ENCODE data around the gene MRS2.
"Not testable (repeated sequence)": the region's sequence is repeated elsewhere in the genome, so short reads cannot be mapped to it uniquely, and the experiment has no call there.

The MRS2 gene

DNA sequence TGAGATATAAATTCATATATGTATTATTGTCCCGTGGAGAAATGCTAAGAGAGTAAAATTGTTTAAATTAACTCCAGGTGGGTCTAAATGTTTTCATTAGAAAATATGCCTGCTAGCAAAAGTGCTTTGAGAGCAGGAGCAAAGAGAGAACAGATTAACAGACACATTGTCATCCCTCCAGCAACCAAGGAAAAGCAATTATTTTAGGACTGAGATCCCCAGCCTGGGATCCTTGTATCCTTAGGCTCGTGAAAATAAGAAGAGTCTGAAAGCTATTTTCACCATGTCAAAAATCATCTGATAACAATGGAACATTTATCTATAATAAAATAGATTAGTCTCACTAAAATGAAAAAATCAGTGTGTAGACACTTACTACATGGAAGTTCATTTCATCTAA, 11.5 kb upstream of the MRS2 start:
- DNase-seq, result no peak

DNA sequence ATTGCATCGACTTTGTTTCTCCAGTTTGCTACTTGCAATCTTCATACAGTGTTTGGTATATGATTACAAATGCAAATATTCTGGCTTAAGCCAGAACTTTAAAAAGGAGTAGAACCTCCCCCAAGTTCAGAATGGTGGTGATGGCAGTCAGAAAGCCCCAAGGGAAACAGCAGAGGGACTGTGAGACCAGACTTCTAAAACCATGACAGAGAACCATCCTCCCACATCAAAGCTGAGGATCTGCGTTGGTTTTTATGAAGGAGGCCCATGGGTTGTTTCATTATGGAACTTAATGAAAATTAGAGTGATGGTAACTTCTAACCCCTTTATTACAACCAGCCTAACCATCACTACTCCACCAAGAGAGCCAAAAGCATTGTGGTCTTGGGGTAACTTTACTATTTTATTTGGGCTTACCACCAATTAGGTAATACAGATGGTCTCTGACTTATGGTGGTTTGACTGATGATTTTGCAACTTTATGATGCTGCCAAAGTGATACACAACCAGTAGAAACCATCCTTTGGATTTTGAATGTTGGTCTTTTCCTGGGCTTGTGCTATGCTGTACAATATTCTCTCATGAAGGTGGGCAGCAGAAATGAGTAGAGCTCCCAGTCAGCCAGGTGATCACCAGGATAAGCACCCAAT, 10.9 kb upstream of the MRS2 start:
- DNase-seq, result no peak

DNA sequence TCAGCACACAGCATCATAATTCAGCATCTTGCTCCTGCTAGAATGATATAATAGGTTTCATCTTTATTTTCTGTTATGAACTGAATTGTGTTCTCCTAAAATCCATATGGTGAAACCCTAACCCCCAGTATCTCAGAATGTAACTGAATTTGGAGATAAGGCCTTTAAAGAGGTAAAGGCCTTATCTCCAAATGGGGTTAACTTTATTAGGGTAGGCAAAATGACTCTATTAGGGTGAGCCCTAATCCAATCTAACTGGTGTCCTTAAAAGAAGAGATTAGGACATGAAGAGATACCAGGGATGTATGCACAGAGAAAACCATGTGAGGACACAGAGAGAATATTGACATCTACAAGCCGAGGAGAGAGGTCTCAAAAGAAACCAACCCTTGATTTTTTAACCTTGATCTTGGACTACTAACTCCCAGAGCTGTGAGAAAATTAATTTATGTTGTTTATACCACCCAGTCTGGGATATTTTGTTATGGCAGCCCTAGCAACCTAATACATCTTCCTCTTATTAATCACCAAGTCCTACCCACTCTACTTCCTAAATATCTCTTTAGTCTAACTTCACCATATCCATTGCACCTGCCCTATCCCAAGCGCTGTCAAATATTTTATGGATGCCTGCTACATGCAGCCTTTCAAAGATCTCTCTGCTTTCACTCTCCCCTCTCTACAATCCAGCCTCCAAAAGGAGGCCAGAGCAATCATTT, 8.5 kb upstream of the MRS2 start:
- DNase-seq, result no peak

DNA sequence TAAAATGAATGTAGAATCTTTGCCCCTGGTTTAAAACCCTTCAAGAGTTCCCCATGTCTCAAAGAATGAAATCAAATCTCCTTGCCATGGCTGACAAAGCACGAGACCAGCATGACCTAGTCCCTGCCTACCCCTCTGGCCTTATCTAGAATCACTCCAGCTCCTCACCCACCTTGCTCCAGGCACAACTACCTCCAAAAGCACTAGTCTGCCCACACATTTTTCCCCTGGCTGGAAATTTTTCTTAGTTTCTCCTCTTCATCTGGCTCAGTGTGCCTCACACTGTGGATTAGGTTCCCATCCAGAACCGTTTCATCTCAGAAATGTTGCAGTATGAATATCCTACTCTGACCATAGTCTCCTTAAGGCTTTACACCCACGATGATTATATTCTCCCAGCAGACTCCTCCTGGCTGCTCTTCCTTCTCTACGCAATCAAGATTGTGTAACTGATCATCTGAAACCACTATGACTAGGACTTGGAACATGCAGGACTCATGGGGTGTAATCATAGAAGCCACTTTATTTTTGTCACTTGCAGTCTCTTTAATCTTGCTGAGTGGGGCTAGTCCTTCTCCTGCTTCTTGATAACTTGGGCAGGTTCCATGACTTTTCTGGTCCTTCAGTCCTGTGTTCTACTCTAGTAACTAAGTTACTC, 7.8 kb upstream of the MRS2 start:
- no peak for DNase-seq

DNA sequence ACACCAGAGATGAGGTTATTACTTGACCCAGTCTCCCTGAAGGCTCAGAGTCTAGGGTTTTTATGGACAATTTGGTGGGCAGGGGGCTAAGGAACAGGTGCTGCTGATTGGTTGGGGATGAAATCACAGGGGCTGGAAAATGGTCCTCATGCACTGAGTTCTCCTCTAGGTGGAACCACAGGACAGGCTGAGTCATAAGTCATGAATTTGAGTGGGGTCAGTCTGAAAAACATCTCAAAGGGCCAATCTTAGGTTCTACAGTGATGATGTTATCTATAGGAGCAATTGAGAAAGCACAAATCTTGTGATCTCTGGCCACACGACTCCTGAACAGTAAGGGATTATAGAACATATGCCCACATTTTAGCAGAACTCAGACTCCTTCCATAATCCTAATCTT, 5.9 kb upstream of the MRS2 start:
- DNase-seq, result no peak

DNA sequence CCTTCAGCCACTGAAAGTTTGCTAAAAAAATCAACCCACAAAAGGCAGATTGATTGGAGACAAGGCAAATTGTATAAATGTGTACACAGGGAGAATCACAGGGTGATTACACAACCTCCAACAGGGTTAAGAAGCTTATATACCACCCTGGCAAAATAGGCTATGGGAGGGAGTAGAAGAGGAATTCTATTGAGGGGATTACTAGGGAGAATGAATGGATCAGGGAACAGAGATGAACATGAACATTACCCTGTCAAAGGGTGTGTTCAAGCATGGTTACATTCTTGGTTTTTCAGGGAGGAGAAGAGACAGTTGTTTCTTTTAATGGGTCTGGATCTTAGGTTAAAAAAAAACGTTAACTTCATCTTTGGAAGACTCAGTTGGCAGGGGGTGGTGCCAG, 5.1 kb upstream of the MRS2 start:
- DNase-seq, result no peak

DNA sequence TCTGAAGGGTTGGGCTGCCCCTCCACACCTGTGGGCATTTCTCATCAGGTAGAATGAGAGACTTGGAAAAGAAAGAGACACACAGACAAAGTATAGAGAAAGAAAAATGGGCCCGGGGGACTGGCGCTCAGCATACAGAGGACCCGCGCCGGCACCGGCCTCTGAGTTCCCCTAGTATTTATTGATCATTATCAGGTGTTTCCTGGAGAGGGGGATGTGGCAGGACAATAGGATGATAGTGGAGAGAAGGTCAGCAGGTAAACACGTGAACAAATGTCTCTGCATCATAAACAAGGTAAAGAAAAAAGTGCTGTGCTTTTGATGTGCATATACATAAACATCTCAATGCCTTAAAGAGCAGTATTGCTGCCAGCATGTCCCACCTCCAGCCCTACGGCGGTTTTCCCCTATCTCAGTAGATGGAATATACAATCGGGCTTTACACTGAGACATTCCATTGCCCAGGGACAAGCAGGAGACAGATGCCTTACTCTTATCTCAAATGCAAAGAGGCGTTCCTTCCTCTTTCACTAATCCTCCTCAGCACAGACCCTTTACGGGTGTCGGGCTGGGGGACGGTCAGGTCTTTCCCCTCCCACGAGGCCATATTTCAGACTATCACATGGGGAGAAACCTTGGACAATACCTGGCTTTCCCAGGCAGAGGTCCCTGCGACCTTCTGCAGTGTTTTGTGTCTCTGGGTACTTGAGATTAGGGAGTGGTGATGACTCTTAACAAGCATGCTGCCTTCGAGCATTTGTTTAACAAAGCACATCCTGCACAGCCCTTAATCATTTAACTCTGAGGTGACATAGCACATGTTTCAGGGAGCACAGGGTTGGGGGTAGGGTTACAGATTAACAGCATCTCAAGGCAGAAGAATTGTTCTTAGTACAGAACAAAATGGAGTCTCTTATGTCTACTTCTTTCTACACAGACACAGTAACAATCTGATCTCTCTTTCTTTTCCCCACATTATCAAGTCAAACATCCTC, 2.4 kb upstream of the MRS2 start:
- DNase-seq, result not testable (repeated sequence)

DNA sequence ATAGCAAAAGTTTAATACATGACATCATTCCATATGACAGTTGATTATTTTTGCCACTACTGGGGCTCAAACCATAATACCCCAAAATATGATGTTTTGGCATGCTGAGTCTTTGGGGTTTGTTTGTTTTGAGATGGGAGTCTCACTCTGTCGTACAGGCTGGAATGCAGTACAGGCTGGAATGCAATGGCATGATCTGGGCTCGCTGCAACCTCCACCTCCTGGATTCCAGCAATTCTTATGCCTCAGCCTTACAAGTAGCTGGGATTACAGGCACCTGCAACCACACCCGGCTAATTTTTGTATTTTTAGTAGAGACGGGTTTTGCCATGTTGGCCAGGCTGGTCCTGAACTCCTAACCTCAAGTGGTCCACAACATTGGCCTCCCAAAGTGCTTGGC, 1.3 kb upstream of the MRS2 start:
- DNase-seq, result no peak

DNA sequence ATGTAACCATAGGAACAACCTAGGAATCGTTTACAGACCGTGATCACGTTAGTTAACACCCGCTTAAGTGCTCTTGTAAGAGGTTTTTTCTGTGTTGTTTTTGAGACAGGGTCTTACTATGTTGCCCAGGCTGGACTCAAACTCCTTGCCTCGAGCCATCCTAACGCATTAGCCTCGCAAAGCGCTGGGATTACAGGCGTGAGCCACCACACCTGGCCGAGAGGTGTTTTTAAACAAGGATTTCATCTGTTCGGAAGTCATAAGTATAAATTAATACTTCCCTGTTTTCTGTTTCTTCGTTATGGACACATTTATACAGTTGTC, 727 bp downstream of the MRS2 start:
- DNase-seq, result peak in 1 of 2 experiments; percentile 25

DNA sequence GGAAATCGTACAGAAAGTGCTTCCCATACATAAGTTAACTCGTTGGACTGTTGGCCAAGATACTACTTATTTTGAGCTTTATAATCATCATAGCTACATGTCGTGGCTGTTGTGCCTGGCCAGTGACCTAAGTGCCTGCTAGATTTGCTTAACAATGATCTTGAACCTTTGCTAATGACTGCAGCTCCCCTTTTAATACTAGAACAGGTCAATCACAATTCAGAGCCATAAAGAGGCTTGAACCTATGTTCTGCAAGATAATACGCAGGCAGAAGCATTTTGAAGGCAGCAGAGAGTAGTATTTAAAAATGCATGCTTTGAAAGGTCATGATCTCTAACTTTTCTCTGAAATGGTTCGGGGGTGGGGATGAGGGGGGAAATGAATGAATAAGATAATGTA, 2.5 kb downstream of the MRS2 start:
- no peak for DNase-seq

DNA sequence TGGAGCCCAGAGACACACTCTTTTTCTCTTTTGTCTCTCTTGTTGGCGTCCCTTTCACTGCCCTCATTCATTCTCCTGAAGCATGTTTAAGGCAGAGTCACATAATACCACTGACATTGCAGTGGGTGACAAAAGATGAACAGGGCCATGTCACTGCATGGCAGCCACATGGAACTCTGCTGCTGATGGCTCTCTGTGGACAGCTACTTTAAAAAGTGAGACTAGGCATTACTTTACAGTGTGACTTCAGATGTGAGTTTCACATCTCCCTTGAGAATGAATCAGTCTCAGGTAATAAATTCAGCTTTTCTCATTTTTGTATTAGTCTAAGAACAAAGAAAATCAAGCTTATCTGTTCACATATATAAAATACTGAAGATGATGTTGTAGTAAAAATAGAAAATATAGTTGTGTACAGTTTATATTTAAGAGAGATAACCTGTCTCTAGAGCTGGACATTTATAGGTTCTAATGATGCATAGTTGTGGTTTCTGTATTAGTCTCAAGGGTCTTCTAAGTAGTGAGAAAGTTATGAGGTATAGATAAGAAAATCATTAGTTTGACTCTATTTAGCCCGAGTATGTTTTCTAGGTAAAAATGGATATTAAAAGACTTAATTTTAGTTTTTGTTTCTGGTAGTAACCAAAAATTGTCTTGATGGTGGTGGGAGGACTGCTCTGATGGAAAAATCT, 6.1 kb downstream of the MRS2 start:
- no peak for DNase-seq

DNA sequence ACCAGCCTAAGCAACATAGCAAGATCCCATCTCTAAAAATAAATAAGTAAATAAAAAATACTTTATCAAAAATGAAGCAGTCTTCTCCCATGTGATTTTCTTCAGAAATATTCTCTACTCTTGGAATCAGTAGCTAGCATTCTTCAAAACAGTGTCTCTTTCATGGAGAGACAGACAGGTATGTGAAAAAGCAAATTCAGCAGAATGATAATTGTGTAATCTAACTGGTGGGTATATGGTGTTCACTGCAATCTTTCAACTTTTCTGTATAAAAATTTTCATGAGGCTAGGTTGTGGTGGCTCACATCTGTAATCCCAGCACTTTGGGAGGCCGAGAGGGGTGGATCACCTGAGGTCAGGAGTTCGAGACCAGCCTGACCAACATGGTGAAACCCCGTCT, 7.9 kb downstream of the MRS2 start:
- DNase-seq, result no peak

DNA sequence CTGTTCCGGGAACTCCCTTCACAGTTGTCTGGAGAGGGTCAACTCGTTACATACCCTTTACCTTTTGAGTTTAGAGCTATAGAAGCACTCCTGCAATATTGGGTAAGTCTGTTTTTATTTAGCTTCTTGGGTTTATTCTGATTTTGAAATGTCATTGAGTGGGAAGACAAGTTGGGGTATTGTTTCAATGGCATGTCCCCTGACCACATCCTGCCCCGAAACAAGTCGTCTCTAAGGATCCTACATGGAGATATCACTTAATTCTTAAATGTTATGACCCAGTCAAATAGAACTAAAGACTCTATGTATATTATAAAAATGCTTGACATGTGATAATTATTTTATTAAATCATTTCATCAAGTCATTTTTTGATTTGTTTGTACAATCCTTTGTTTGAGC, 9.6 kb downstream of the MRS2 start:
- no peak for DNase-seq

DNA sequence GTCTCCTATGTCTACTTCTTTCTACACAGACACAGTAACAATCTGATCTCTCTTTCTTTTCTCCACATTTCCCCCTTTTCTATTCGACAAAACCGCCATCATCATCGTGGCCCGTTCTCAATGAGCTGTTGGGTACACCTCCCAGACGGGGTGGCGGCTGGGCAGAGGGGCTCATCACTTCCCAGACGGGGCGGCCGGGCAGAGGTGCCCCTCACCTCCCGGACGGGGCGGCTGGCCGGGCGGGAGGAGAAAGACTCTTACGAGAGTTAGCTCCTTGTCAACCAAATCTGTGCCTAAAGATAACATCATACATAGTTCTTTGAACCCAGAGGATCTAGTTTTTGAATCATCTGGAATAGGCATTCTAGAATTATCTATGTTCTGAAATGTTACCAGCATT, 11.8 kb downstream of the MRS2 start:
- DNase-seq, result not testable (repeated sequence)

DNA sequence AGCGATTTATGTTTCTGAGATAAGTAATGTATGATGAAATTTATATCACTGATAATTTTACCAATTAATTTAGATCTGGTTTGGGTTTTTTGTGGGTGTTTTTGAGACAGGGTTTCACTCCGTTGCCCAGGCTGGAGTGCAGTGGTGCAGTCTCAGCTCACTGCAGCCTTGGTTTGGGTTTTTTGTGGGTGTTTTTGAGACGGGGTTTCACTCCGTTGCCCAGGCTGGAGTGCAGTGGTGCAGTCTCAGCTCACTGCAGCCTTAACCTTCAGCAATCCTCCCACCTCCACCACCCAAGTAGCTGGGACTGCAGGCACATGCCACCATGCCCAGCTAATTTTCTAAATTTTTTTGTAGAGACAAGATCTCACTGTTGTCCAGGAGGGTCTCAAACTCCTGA, 13.0 kb downstream of the MRS2 start:
- DNase-seq, result no peak

DNA sequence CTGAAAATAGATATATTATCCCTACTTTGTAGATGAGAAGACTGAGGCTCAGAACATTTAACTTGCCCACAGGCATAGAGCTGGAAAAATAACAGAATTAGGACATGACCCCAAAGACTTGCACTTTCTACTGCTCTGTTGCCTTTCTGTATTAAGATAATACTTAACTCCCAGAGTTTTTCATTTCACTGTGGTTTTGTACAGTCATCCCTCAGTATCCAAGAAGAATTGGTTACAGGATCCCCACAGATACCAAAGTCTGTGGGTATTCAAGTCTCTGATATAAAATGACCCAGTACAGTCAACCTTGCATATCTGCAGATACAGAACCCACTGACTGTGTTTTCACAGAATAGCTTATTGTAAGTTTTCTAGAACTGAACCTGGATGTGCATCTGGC, 16.8 kb downstream of the MRS2 start:
- DNase-seq, result no peak

DNA sequence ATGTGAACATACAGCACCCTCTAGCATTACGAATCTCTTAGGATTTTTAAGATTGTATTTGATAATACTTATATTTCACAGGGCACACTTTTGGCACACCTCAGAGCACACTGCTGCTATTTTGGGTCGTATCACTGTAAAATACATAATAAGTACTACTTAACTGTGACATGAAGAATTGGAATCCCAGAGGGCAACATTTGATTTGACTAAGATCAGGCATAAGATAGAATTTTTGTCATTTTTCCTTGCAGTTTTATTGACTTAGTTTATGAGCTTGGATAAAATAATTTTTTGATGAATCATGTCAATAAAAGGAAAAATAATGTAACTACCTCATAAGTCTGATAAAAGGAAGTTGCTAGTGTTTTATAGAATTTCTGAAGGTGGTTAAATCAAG, 22.4 kb downstream of the MRS2 start:
- DNase-seq, result no peak

DNA sequence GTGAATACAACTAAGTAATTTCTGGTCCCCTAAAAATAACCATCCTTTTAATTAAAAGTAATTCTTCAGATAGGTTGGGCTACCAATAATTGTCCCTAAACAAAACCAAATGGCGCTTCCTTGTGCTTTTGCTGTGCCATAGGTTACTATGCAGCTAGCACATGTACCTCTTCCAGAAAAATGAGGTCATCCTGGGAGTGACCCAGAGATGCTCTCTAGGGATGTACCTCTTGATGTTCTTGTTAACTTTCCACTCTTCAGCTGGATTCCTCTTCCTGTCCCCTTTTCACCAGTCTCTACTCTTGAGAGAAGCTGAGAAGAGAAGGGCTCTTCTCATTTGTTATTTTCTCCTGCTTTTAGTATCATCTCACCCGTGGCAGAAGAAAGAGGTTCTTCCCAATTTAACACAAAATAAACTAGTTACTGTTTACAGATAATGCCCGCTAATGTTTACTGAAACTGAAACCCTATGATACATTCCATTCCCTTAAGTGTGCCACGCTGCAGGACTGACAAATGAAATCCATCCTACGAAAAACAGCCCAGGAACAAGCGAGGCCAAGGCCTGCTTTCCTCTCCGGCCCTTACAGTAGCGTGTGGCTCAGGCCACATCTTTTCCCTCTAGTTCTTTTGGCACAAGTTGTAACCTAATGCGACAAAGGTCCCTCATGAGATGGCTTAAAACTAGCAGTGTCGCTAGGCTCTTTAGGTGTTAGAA, 24.2 kb downstream of the MRS2 start:
- DNase-seq, result no peak

DNA sequence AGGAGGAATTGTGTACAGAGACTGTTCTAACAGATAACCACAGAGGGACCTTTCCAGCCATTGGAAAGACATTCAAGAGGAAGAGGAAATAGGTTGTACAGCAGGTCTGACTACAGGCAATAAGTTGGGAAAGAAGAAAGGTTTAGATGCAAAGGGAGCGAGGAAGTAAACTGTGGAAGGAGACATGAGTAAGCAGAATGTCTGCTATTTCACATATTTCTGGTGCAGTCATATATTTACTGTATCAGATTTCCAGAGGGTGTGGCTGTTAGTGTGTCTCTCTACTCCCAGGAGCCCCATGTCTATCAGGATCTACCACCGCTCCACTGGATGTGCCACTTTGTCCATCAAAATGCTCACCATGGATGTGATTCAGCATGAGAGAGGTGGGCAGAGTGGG, 25.9 kb downstream of the MRS2 start:
- no peak for DNase-seq

DNA sequence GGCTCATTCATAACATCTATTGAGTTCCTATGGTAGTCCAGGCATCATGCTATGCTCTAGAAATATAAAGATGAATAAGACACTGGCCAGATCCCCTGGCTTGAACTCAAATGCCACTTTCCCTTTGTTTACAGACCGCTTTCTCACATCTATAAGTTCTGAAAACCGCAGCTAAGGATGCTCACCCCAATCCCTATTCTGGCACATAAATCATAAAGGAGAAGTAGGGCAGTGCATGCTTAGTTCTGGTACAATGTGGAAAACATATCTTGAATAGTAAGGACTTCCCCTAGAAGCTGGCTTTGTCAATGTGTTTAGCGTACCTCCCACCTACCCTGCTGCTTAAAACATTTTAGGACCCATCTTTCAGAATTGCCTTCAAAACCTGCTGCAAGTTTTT, 26.4 kb downstream of the MRS2 start:
- DNase-seq, result no peak

DNA sequence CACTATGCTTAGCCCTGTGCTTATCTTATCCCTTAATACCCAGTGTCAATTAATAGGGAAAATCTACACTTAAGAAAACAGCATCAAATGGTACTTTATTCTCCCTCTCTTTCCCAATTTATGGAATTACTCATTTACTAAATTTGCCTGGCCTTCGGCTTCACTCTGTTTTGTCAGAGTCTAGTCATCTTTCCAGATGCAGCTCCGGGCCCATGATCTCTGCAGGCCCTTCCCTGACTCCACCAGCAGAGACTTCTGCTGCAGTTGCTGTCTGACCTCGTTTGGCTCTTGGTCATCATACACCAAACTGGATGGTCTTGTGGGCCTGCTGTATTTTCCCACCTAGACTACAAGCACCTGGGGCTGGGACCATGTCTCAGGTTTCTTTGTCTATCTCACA, 27.4 kb downstream of the MRS2 start:
- DNase-seq, result no peak

DNA sequence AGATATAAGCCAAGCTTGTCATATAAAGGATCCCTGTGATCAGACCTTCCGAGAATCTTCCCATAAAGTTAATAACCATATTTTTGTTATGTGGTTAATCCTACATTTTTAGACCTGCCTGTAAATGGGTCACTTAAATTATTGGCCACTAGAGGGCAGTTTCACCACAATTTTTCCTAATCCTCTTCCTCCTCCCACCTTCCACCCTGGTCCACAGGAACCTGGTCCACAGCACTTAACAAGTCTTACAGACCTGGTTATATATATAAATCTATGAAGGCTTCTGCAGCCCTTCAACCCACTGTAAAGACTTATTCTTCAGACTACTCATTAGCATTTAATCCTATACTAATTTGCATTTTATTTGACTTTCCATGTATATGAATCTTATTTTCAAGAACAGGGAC, 28.3 kb downstream of the MRS2 start:
- DNase-seq, result peak; percentile 43 to 48

Data from NCI-H2081 (cell line).